GM19395 (cell line): ENCODE measurements around the gene NOTUM.
"Not testable (repeated sequence)": the region's sequence is repeated elsewhere in the genome, so short reads cannot be mapped to it uniquely, and the experiment has no call there.

Experiments
- ATAC-seq: cut with Tn5 transposase; IDR thresholded peaks from one replicate; pipeline ENCODE4 v1.9.1; 2021; ENCODE audit warnings: mild to moderate bottlenecking, moderate library complexity; ENCODE audit not compliant: unreplicated experiment

The NOTUM gene

GRCh38 chr17:81996757-81997441, 35.9 kb upstream of the NOTUM start:
- ATAC-seq, result no peak

GRCh38 chr17:81996232-81996756, 35.3 kb upstream of the NOTUM start:
- ATAC-seq, result no peak

- ATAC-seq, result no peak
Measured at GRCh38 chr17:81995463-81996231, 34.7 kb upstream of the NOTUM start.

GRCh38 chr17:81994593-81995462, 33.8 kb upstream of the NOTUM start:
- ATAC-seq, result no peak

- ATAC-seq, result no peak
Measured at GRCh38 chr17:81993729-81994592, 33.0 kb upstream of the NOTUM start.

- ATAC-seq, result no peak
Measured at GRCh38 chr17:81992306-81993102, 31.5 kb upstream of the NOTUM start.

GRCh38 chr17:81991684-81992305, 30.8 kb upstream of the NOTUM start:
- ATAC-seq, result no peak

- no peak for ATAC-seq
Measured at GRCh38 chr17:81990836-81991683, 30.1 kb upstream of the NOTUM start.

- no peak for ATAC-seq
Measured at GRCh38 chr17:81987161-81987770, 26.3 kb upstream of the NOTUM start.

GRCh38 chr17:81986606-81987005, 25.6 kb upstream of the NOTUM start:
- ATAC-seq, result no peak

GRCh38 chr17:81984773-81985410, 23.9 kb upstream of the NOTUM start:
- no peak for ATAC-seq

GRCh38 chr17:81983639-81984373, 22.8 kb upstream of the NOTUM start:
- no peak for ATAC-seq

- no peak for ATAC-seq
Measured at GRCh38 chr17:81983011-81983638, 22.1 kb upstream of the NOTUM start.

- ATAC-seq, result not testable (repeated sequence)
Measured at GRCh38 chr17:81981511-81981910, 20.5 kb upstream of the NOTUM start.

- no peak for ATAC-seq
Measured at GRCh38 chr17:81980707-81981343, 19.8 kb upstream of the NOTUM start.

- ATAC-seq, result no peak
Measured at GRCh38 chr17:81980122-81980521, 19.1 kb upstream of the NOTUM start.
